PC-9 (cell line): ENCODE measurements around the gene PRDM7.

ENCODE experiments used
- CTCF ChIP-seq: fragments of 200-600 bp; sonication (generic); conservative IDR thresholded peaks from 2 replicates; pipeline ENCODE4 v1.6.1; 2017; ENCODE audit warnings: mixed run types, antibody characterized with exemption, mild to moderate bottlenecking, moderate library complexity
- EZH2 ChIP-seq: fragments of 200-600 bp; sonication (generic); IDR thresholded peaks from 2 replicates; pipeline ENCODE4 v1.8.0; 2017; ENCODE audit warnings: antibody characterized with exemption, low read depth

- TF ChIP-seq CTCF, result no peak
- no peak for TF ChIP-seq EZH2
These were observed 70.1 kb downstream of the PRDM7 start for GRCh38 chr16:90007015-90007414.
